ENCODE measurements around the gene PARD3B. TPM values are rescaled to one million over a fixed set of nuclear protein-coding genes. Genes with fewer than 3 reads are reported as not detected.

PARD3B gene
- total and polyA plus RNA-seq, 2 of the 8 experiments (the other 6 are each of a cell fraction or from before 2014, with no cell fraction given): 1.2 to 5.7 TPM

DNA sequence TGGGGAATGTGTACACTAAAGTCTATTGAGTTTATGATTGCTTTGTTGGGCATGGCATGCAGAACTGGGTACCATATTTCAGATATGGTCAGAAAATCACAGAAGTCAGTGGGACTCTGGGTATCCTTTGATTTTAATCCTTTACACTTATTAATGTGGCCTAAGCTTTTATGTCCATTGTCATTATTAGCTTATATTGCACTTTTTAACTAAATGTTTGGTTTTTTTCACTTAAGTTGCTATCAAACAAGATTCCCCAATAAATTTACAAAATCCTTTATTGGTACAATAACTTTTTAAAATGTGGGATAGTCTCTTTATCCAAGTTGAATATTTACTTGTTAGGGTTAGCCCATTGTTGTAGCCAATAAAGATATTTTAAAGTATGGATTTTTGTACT lies 902.9 kb downstream of the PARD3B start (continued):
- TF ChIP-seq, protein P1, sequence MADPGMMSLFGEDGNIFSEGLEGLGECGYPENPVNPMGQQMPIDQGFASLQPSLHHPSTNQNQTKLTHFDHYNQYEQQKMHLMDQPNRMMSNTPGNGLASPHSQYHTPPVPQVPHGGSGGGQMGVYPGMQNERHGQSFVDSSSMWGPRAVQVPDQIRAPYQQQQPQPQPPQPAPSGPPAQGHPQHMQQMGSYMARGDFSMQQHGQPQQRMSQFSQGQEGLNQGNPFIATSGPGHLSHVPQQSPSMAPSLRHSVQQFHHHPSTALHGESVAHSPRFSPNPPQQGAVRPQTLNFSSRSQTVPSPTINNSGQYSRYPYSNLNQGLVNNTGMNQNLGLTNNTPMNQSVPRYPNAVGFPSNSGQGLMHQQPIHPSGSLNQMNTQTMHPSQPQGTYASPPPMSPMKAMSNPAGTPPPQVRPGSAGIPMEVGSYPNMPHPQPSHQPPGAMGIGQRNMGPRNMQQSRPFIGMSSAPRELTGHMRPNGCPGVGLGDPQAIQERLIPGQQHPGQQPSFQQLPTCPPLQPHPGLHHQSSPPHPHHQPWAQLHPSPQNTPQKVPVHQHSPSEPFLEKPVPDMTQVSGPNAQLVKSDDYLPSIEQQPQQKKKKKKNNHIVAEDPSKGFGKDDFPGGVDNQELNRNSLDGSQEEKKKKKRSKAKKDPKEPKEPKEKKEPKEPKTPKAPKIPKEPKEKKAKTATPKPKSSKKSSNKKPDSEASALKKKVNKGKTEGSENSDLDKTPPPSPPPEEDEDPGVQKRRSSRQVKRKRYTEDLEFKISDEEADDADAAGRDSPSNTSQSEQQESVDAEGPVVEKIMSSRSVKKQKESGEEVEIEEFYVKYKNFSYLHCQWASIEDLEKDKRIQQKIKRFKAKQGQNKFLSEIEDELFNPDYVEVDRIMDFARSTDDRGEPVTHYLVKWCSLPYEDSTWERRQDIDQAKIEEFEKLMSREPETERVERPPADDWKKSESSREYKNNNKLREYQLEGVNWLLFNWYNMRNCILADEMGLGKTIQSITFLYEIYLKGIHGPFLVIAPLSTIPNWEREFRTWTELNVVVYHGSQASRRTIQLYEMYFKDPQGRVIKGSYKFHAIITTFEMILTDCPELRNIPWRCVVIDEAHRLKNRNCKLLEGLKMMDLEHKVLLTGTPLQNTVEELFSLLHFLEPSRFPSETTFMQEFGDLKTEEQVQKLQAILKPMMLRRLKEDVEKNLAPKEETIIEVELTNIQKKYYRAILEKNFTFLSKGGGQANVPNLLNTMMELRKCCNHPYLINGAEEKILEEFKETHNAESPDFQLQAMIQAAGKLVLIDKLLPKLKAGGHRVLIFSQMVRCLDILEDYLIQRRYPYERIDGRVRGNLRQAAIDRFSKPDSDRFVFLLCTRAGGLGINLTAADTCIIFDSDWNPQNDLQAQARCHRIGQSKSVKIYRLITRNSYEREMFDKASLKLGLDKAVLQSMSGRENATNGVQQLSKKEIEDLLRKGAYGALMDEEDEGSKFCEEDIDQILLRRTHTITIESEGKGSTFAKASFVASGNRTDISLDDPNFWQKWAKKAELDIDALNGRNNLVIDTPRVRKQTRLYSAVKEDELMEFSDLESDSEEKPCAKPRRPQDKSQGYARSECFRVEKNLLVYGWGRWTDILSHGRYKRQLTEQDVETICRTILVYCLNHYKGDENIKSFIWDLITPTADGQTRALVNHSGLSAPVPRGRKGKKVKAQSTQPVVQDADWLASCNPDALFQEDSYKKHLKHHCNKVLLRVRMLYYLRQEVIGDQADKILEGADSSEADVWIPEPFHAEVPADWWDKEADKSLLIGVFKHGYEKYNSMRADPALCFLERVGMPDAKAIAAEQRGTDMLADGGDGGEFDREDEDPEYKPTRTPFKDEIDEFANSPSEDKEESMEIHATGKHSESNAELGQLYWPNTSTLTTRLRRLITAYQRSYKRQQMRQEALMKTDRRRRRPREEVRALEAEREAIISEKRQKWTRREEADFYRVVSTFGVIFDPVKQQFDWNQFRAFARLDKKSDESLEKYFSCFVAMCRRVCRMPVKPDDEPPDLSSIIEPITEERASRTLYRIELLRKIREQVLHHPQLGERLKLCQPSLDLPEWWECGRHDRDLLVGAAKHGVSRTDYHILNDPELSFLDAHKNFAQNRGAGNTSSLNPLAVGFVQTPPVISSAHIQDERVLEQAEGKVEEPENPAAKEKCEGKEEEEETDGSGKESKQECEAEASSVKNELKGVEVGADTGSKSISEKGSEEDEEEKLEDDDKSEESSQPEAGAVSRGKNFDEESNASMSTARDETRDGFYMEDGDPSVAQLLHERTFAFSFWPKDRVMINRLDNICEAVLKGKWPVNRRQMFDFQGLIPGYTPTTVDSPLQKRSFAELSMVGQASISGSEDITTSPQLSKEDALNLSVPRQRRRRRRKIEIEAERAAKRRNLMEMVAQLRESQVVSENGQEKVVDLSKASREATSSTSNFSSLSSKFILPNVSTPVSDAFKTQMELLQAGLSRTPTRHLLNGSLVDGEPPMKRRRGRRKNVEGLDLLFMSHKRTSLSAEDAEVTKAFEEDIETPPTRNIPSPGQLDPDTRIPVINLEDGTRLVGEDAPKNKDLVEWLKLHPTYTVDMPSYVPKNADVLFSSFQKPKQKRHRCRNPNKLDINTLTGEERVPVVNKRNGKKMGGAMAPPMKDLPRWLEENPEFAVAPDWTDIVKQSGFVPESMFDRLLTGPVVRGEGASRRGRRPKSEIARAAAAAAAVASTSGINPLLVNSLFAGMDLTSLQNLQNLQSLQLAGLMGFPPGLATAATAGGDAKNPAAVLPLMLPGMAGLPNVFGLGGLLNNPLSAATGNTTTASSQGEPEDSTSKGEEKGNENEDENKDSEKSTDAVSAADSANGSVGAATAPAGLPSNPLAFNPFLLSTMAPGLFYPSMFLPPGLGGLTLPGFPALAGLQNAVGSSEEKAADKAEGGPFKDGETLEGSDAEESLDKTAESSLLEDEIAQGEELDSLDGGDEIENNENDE (IDR thresholded peaks at IDR 0.05; ENCODE audit: insufficient replicate concordance, low read length): no peak
- no peak for TF ChIP-seq POLR2A (IDR thresholded peaks at IDR 0.05; ENCODE audit: control extremely low read depth in 1 of 2, low read depth in 2 of 2, low read length in 2 of 2)
- no peak for TF ChIP-seq RNF2 (IDR thresholded peaks at IDR 0.05; ENCODE audit: borderline replicate concordance, low read depth, low read length, missing control alignments, poor library complexity, severe bottlenecking)
- no peak for TF ChIP-seq POLR2AphosphoS5 (IDR thresholded peaks at IDR 0.05; ENCODE audit: low read depth, low read length)
- TF ChIP-seq SUZ12 (IDR thresholded peaks at IDR 0.05; ENCODE audit: low read length): no peak
- no peak for TF ChIP-seq RFX5 (IDR thresholded peaks at IDR 0.05; ENCODE audit: borderline replicate concordance, low read depth, low read length)
- TF ChIP-seq, protein P2, sequence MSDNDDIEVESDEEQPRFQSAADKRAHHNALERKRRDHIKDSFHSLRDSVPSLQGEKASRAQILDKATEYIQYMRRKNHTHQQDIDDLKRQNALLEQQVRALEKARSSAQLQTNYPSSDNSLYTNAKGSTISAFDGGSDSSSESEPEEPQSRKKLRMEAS (IDR thresholded peaks at IDR 0.05): no peak
- no peak for TF ChIP-seq GTF2F1 (IDR thresholded peaks at IDR 0.05; ENCODE audit: borderline replicate concordance, low read depth, low read length)
- TF ChIP-seq, protein P3, sequence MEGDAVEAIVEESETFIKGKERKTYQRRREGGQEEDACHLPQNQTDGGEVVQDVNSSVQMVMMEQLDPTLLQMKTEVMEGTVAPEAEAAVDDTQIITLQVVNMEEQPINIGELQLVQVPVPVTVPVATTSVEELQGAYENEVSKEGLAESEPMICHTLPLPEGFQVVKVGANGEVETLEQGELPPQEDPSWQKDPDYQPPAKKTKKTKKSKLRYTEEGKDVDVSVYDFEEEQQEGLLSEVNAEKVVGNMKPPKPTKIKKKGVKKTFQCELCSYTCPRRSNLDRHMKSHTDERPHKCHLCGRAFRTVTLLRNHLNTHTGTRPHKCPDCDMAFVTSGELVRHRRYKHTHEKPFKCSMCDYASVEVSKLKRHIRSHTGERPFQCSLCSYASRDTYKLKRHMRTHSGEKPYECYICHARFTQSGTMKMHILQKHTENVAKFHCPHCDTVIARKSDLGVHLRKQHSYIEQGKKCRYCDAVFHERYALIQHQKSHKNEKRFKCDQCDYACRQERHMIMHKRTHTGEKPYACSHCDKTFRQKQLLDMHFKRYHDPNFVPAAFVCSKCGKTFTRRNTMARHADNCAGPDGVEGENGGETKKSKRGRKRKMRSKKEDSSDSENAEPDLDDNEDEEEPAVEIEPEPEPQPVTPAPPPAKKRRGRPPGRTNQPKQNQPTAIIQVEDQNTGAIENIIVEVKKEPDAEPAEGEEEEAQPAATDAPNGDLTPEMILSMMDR (IDR thresholded peaks at IDR 0.05; ENCODE audit: control extremely low read depth in 1 of 3, insufficient read depth in 1 of 3, low read depth in 1 of 3, low read length in 3 of 3): no peak

All from H1 (cell line).